Neutrophil (primary cell): ENCODE measurements around the gene ARHGDIG.
A peak's percentile ranks its signal among the peaks of the same experiment; 100 is the strongest.

Source experiments
- H3K27ac ChIP-seq: fragments of 200-600 bp; sonication (generic); 2 replicates; pipeline ENCODE4 v1.5.1; 2016; ENCODE audit warnings: mild to moderate bottlenecking, moderate library complexity
- H3K27me3 ChIP-seq: fragments of 200-600 bp; sonication (generic); 2 replicates; pipeline ENCODE4 v1.6.0; 2016; ENCODE audit warnings: mild to moderate bottlenecking
- H3K36me3 ChIP-seq: fragments of 200-600 bp; sonication (generic); 2 replicates; pipeline ENCODE4 v1.5.1; 2017
- H3K4me1 ChIP-seq, 2 experiments: fragments of 200-600 bp in 1 of 2; sonication (generic) in 1 of 2; 1 replicate in 1 of 2; 2 replicates in 1 of 2; pipeline versions ENCODE4 v1.5.1 to v1.6.1; 2013 to 2016; ENCODE audit warnings: low read depth in 1 of 2, low read length in 1 of 2, mild to moderate bottlenecking in 1 of 2, moderate library complexity in 1 of 2; ENCODE audit not compliant: control insufficient read depth in 1 of 2, insufficient read depth in 1 of 2
- H3K4me3 ChIP-seq, 2 experiments: fragments of 200-600 bp in 1 of 2; sonication (generic) in 1 of 2; 1 replicate in 1 of 2; 2 replicates in 1 of 2; pipeline ENCODE4 v1.5.1; 2013 to 2016; ENCODE audit warnings: low read depth in 1 of 2, low read length in 1 of 2, mild to moderate bottlenecking in 1 of 2, moderate library complexity in 1 of 2
- H3K9me3 ChIP-seq: fragments of 200-600 bp; sonication (generic); 2 replicates; pipeline ENCODE4 v1.5.1; 2016
- CTCF ChIP-seq: fragments of 200-600 bp; sonication (generic); IDR thresholded peaks from 2 replicates; pipeline ENCODE4 v1.5.1; 2016; ENCODE audit warnings: antibody characterized with exemption

The ARHGDIG gene

GRCh38 chr16:280552-280951 is at the start of gene ARHGDIG:
ARHGDIG (plus strand) TSS chr16:280591; CDS start chr16:280681, 90 bp downstream.
- peaks cover 0 to 4% of the 10 kb centered on the region in 2 experiments for H3K4me1 ChIP-seq
- no peak for TF ChIP-seq CTCF
- H3K36me3 ChIP-seq, result no peaks in the 10 kb centered on the region
- no peak within 1 kb of the TSS for H3K27ac ChIP-seq
- no peaks in the 10 kb centered on the region for H3K9me3 ChIP-seq
- H3K4me3 ChIP-seq, result no peak within 1 kb of the TSS
- peaks cover 78% of the 10 kb centered on the region for H3K27me3 ChIP-seq

GRCh38 chr16:230949-231348 is 49.4 kb upstream of the ARHGDIG start:
- no peak overlapping the region for H3K27ac ChIP-seq
- H3K9me3 ChIP-seq, result no peaks in the 10 kb centered on the region
- peaks cover 30 to 33% of the 10 kb centered on the region in 2 experiments for H3K4me1 ChIP-seq
- no peak overlapping the region for H3K4me3 ChIP-seq
- H3K36me3 ChIP-seq, result peaks cover 14% of the 10 kb centered on the region
- H3K27me3 ChIP-seq, result no peaks in the 10 kb centered on the region
- no peak for TF ChIP-seq CTCF

GRCh38 chr16:234468-235305 is 45.7 kb upstream of the ARHGDIG start, which contains the start of gene FAM234A:
FAM234A (plus strand) TSS chr16:234821; CDS start chr16:254414, 19,593 bp downstream.
- H3K4me1 ChIP-seq, result peaks cover 16 to 17% of the 10 kb centered on the region in 2 experiments
- no peaks in the 10 kb centered on the region for H3K9me3 ChIP-seq
- H3K36me3 ChIP-seq, result no peaks in the 10 kb centered on the region
- H3K27me3 ChIP-seq, result no peaks in the 10 kb centered on the region
- peak within 1 kb of the TSS; percentile 96 for H3K27ac ChIP-seq
- TF ChIP-seq CTCF, result peak; percentile 9
- peak within 1 kb of the TSS; percentile 94 to 98 for H3K4me3 ChIP-seq

GRCh38 chr16:239948-240277 is 40.5 kb upstream of the ARHGDIG start:
- TF ChIP-seq CTCF, result no peak
- Histone ChIP-seq H3K27ac (peak overlapping the region; percentile 17), H3K4me3 (no peak overlapping the region), H3K36me3 (no peaks in the 10 kb centered on the region), H3K27me3 (no peaks in the 10 kb centered on the region), H3K9me3 (no peaks in the 10 kb centered on the region), H3K4me1 (peaks cover 18 to 32% of the 10 kb centered on the region in 2 experiments)

- Histone ChIP-seq H3K9me3 (no peaks in the 10 kb centered on the region), H3K4me3 (no peak overlapping the region), H3K27ac (no peak overlapping the region), H3K27me3 (no peaks in the 10 kb centered on the region), H3K4me1 (peaks cover 17 to 32% of the 10 kb centered on the region in 2 experiments), H3K36me3 (no peaks in the 10 kb centered on the region)
- no peak for TF ChIP-seq CTCF
Measured at GRCh38 chr16:240559-240958, 39.8 kb upstream of the ARHGDIG start.
